ENCODE data around the gene ADH1A.

GRCh38 chr4:99310389-99310788 lies 19.6 kb upstream of the ADH1A start:
- TF ChIP-seq KLF1 (tag by site-specific recombination; IDR thresholded peaks at IDR 0.05): no peak
- no peak for TF ChIP-seq ZNF19 (tag by site-specific recombination; IDR thresholded peaks at IDR 0.05; ENCODE audit: low read depth)
- TF ChIP-seq ZNF510 (tag by site-specific recombination; IDR thresholded peaks at IDR 0.05; ENCODE audit: insufficient replicate concordance): no peak
- no peak for TF ChIP-seq ZNF174 (tag by site-specific recombination; IDR thresholded peaks at IDR 0.05)
- TF ChIP-seq, protein P1, sequence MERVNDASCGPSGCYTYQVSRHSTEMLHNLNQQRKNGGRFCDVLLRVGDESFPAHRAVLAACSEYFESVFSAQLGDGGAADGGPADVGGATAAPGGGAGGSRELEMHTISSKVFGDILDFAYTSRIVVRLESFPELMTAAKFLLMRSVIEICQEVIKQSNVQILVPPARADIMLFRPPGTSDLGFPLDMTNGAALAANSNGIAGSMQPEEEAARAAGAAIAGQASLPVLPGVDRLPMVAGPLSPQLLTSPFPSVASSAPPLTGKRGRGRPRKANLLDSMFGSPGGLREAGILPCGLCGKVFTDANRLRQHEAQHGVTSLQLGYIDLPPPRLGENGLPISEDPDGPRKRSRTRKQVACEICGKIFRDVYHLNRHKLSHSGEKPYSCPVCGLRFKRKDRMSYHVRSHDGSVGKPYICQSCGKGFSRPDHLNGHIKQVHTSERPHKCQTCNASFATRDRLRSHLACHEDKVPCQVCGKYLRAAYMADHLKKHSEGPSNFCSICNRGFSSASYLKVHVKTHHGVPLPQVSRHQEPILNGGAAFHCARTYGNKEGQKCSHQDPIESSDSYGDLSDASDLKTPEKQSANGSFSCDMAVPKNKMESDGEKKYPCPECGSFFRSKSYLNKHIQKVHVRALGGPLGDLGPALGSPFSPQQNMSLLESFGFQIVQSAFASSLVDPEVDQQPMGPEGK (tag by site-specific recombination; IDR thresholded peaks at IDR 0.05): no peak
- no peak for TF ChIP-seq ZNF239 (tag by site-specific recombination; IDR thresholded peaks at IDR 0.05)

Measured in HEK293 (cell line).